ENCODE data around the gene WDR64.

DNA sequence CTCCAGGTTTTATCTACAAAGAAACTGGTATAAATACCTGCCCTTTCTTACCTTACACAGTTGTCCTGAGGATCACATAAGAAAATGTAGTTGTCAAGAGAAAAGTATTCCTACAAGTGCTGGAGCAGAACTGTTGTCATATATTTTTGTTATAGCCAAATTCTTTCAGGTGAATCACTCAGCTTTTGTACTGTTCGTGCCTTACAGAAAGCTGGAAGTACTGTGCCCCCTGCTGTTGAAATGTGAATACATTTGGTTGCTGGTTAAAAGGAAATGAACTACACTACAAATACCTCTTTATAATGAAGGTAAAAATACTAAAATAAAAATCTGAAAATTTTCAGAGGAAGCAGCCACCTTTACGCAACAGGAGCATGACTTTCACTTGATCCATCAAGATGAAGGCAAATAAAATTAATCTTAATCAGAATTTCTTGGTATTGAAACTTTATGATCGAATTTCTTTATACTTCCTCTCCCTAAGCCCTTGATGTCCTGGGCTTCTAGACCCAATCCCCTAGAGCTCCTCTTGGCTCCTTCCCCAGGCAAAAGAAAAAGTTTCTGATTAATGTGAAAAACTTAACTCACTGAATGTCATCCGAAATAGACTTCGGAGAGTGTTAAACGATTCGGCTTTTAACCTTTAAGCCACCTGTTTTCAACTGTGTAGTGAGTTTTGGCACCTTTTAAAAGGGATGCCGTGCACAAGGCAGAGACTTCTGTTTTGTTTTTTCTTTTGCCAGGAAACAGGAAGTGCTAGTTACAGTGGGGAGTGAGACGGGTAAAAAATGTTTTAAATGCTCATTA lies 24.4 kb upstream of the WDR64 start:
- TF ChIP-seq, protein P1, sequence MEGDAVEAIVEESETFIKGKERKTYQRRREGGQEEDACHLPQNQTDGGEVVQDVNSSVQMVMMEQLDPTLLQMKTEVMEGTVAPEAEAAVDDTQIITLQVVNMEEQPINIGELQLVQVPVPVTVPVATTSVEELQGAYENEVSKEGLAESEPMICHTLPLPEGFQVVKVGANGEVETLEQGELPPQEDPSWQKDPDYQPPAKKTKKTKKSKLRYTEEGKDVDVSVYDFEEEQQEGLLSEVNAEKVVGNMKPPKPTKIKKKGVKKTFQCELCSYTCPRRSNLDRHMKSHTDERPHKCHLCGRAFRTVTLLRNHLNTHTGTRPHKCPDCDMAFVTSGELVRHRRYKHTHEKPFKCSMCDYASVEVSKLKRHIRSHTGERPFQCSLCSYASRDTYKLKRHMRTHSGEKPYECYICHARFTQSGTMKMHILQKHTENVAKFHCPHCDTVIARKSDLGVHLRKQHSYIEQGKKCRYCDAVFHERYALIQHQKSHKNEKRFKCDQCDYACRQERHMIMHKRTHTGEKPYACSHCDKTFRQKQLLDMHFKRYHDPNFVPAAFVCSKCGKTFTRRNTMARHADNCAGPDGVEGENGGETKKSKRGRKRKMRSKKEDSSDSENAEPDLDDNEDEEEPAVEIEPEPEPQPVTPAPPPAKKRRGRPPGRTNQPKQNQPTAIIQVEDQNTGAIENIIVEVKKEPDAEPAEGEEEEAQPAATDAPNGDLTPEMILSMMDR (conservative IDR thresholded peaks at IDR 0.05), result peak; percentile 80
- TF ChIP-seq ZFX (IDR thresholded peaks at IDR 0.05), result no peak

Data from C4-2B (cell line).